HG03060 (cell line): ENCODE results near the gene COL23A1.

Experiments used
- ATAC-seq: cut with Tn5 transposase; IDR thresholded peaks from one replicate; pipeline ENCODE4 v1.9.1; 2021; ENCODE audit warnings: low read depth, moderate number of reproducible peaks; ENCODE audit not compliant: unreplicated experiment

The COL23A1 gene

GRCh38 chr5:178445534-178445933 is 144.7 kb downstream of the COL23A1 start:
- ATAC-seq: no peak

- no peak for ATAC-seq
Measured at GRCh38 chr5:178442405-178443257, 147.6 kb downstream of the COL23A1 start.

GRCh38 chr5:178441486-178442270 is 148.5 kb downstream of the COL23A1 start:
- no peak for ATAC-seq

- ATAC-seq: no peak
Measured at GRCh38 chr5:178440181-178440580, 150.0 kb downstream of the COL23A1 start.

GRCh38 chr5:178439493-178440180 is 150.6 kb downstream of the COL23A1 start:
- no peak for ATAC-seq

- ATAC-seq: no peak
Measured at GRCh38 chr5:178438796-178439195, 151.4 kb downstream of the COL23A1 start.

GRCh38 chr5:178437386-178438075 is 152.7 kb downstream of the COL23A1 start:
- ATAC-seq: no peak

GRCh38 chr5:178436326-178436940 is 153.8 kb downstream of the COL23A1 start:
- no peak for ATAC-seq

GRCh38 chr5:178435321-178436238 is 154.6 kb downstream of the COL23A1 start:
- ATAC-seq: no peak

- ATAC-seq: no peak
Measured at GRCh38 chr5:178434851-178435250, 155.3 kb downstream of the COL23A1 start.

- no peak for ATAC-seq
Measured at GRCh38 chr5:178434016-178434761, 156.0 kb downstream of the COL23A1 start.

GRCh38 chr5:178433273-178433775 is 156.9 kb downstream of the COL23A1 start:
- ATAC-seq: no peak

- ATAC-seq: no peak
Measured at GRCh38 chr5:178432421-178433272, 157.5 kb downstream of the COL23A1 start.

- ATAC-seq: no peak
Measured at GRCh38 chr5:178431782-178432165, 158.4 kb downstream of the COL23A1 start.

GRCh38 chr5:178431063-178431781 is 159.0 kb downstream of the COL23A1 start:
- ATAC-seq: no peak

GRCh38 chr5:178430186-178431062 is 159.8 kb downstream of the COL23A1 start:
- ATAC-seq: no peak
